Lung (tissue), 12 donors: ENCODE results near the gene PIH1D1. TPM values are rescaled to one million over a fixed set of nuclear protein-coding genes. Genes with fewer than 3 reads are reported as not detected.
A peak's percentile ranks its signal among the peaks of the same experiment; 100 is the strongest.

Source experiments
- ATAC-seq: fragments of 200-7000 bp; cut with Tn5 transposase; one replicate; pipeline ENCODE4 v1.9.1; 2020; ENCODE audit warnings: moderate number of reproducible peaks; ENCODE audit not compliant: insufficient read depth, low FRiP score
- DNase-seq, 3 donors: peaks; one replicate each; pipeline ENCODE4 v3.0.0-alpha.2; 2013 to 2017
- H3K27ac ChIP-seq, 2 donors: one replicate each; pipeline ENCODE4 v1.5.1; 2013; ENCODE audit warnings: mild to moderate bottlenecking in 2 of 2, moderate library complexity in 2 of 2, control low read depth in 1 of 2, inconsistent platforms in 1 of 2, low read depth in 1 of 2, low read length in 1 of 2
- H3K27me3 ChIP-seq, 3 donors: one replicate each; pipeline ENCODE4 v1.5.1; 2013; ENCODE audit warnings: low read length in 2 of 3; ENCODE audit not compliant: control insufficient read depth in 3 of 3, insufficient read depth in 3 of 3
- H3K36me3 ChIP-seq, 4 donors: one replicate each; pipeline ENCODE4 v1.5.1; 2013; ENCODE audit warnings: low read length in 4 of 4, mild to moderate bottlenecking in 1 of 4, moderate library complexity in 1 of 4; ENCODE audit not compliant: control insufficient read depth in 4 of 4, insufficient read depth in 4 of 4
- H3K4me1 ChIP-seq, 5 donors: one replicate each; pipeline ENCODE4 v1.5.1; 2013; ENCODE audit warnings: low read length in 5 of 5, mild to moderate bottlenecking in 2 of 5, moderate library complexity in 1 of 5; ENCODE audit not compliant: control insufficient read depth in 5 of 5, insufficient read depth in 5 of 5
- H3K4me3 ChIP-seq: one replicate; pipeline ENCODE4 v1.5.1; 2013; ENCODE audit warnings: mild to moderate bottlenecking, control low read depth, moderate library complexity
- H3K9ac ChIP-seq, 2 donors: one replicate each; pipeline ENCODE4 v1.5.1; 2013; ENCODE audit warnings: low read length in 2 of 2, control low read depth in 1 of 2; ENCODE audit not compliant: insufficient read depth in 1 of 2
- H3K9me3 ChIP-seq, 4 donors: one replicate each; pipeline ENCODE4 v1.5.1; 2013; ENCODE audit warnings: low read length in 3 of 4, mild to moderate bottlenecking in 1 of 4, moderate library complexity in 1 of 4; ENCODE audit not compliant: control insufficient read depth in 4 of 4, insufficient read depth in 3 of 4
- CTCF ChIP-seq: IDR thresholded peaks from 2 replicates; pipeline ENCODE4 v1.5.1; 2012; ENCODE audit warnings: mild to moderate bottlenecking; ENCODE audit errors: control extremely low read depth, extremely low read depth
- WGBS, 2 donors: extraction: QIAGEN DNeasy Blood & Tissue Kit; methylation state at CpG; one replicate each; pipeline ENCODE4 v1.1.7; 2013; 5-methylcytosine and 5-hydroxymethylcytosine counted together
- polyA plus RNA-seq, 2 donors: library from polyadenylated mRNA; stranded (reverse); fragments of 200-250 nt; gene quantifications; one replicate each; pipeline ENCODE4 v1.2.1, GENCODE V29; 2013
- total RNA-seq, 2 donors: library from RNA; depleted of rRNA in 1 of 2; stranded (reverse); fragments of >200 nt in 1 of 2; gene quantifications; one replicate each; pipeline ENCODE4 v1.2.1, GENCODE V29; 2014 to 2021
- donor health status: control.
- donor health status: control.
- donor health status: Bipolar disorder and iron deficiency.
- donor health status: healthy.
- donor health status: DM: yes; HTN: yes; CAD: no.

The PIH1D1 gene
- total and polyA plus RNA-seq, 4 donors = 63.7 to 66.6 (median 65.8) TPM

- DNase-seq = no peak
- 91 to 95% methylated on average over 12 of the region's 12 CpGs for WGBS, 2 donors
- Histone ChIP-seq H3K27ac (no peak overlapping the region), H3K36me3 (peaks cover 0 to 31% (median 1%) of the 10 kb centered on the region in 4 donors), H3K27me3 (no peaks in the 10 kb centered on the region), H3K4me1 (peaks cover 0 to 25% (median 5%) of the 10 kb centered on the region in 5 donors), H3K4me3 (no peak overlapping the region), H3K9me3 (no peaks in the 10 kb centered on the region), H3K9ac (no peak overlapping the region)
- TF ChIP-seq CTCF = no peak
- ATAC-seq = no peak
Measured at GRCh38 chr19:49459388-49459787, 7.8 kb upstream of the PIH1D1 start.

GRCh38 chr19:49458567-49458903 lies 6.9 kb upstream of the PIH1D1 start:
- Histone ChIP-seq H3K4me1 (peaks cover 0 to 32% (median 5%) of the 10 kb centered on the region in 5 donors), H3K9ac (peak overlapping the region in 1 of 2 donors; percentile 66), H3K27ac (peak overlapping the region in 1 of 2 donors; percentile 43), H3K4me3 (no peak overlapping the region), H3K9me3 (no peaks in the 10 kb centered on the region), H3K27me3 (no peaks in the 10 kb centered on the region), H3K36me3 (peaks cover 0 to 24% (median 1%) of the 10 kb centered on the region in 4 donors)
- TF ChIP-seq CTCF = no peak
- 76 to 83% methylated on average over 5 of the region's 5 CpGs for WGBS, 2 donors
- ATAC-seq (no peak), DNase-seq (no peak)

GRCh38 chr19:49456326-49456725 lies 4.7 kb upstream of the PIH1D1 start:
- WGBS, 2 donors = 86% methylated on average over 5 of the region's 5 CpGs
- Histone ChIP-seq H3K36me3 (peaks cover 0 to 16% (median 1%) of the 10 kb centered on the region in 4 donors), H3K4me3 (no peak overlapping the region), H3K9me3 (no peaks in the 10 kb centered on the region), H3K27ac (peak overlapping the region; percentile 5 to 29), H3K4me1 (peaks cover 0 to 32% (median 5%) of the 10 kb centered on the region in 5 donors), H3K27me3 (no peaks in the 10 kb centered on the region), H3K9ac (peak overlapping the region in 1 of 2 donors; percentile 74)
- DNase-seq (no peak), ATAC-seq (no peak)
- no peak for TF ChIP-seq CTCF

GRCh38 chr19:49455773-49456172 lies 4.2 kb upstream of the PIH1D1 start:
- peaks cover 0 to 14% (median 1%) of the 10 kb centered on the region in 4 donors for H3K36me3 ChIP-seq
- no peak overlapping the region for H3K27ac ChIP-seq
- DNase-seq (peak; percentile 54 to 95 (median 92)), ATAC-seq (no peak)
- no peak for TF ChIP-seq CTCF
- peak overlapping the region in 1 of 2 donors; percentile 74 for H3K9ac ChIP-seq
- no peaks in the 10 kb centered on the region for H3K27me3 ChIP-seq
- H3K4me3 ChIP-seq = no peak overlapping the region
- no peaks in the 10 kb centered on the region for H3K9me3 ChIP-seq
- peaks cover 0 to 34% (median 5%) of the 10 kb centered on the region in 5 donors for H3K4me1 ChIP-seq
- 76 to 81% methylated on average over 5 of the region's 5 CpGs for WGBS, 2 donors
